Mesenchymal stem cell (in vitro differentiated cells and primary cell): ENCODE measurements around the gene CYP2R1. TPM values are rescaled to one million over a fixed set of nuclear protein-coding genes. Genes with fewer than 3 reads are reported as not detected.

Experiments
- small RNA-seq: library from polyadenylated mRNA; stranded (forward); fragments of <200 nt; extraction: miRNeasy Mini kit (QIAGEN cat#:217004); gene quantifications from one replicate; pipeline ENCODE3, GENCODE V24; 2013; ENCODE audit warnings: low read depth

The CYP2R1 gene

Small RNAs within 50 kb of the gene (small RNA-seq; reads per million reads assigned to genes)
- not detected for gene CALCP
